Pancreas (tissue), 10 donors: ENCODE measurements around the gene NDUFA5. TPM values are rescaled to one million over a fixed set of nuclear protein-coding genes. Genes with fewer than 3 reads are reported as not detected.

Experiments
- ATAC-seq, 4 donors: fragments of 200-7000 bp; cut with Tn5 transposase; one replicate each; pipeline versions ENCODE4 v1.8.0 to v1.9.1; 2020; ENCODE audit warnings: mild to moderate bottlenecking in 4 of 4, moderate library complexity in 4 of 4
- DNase-seq, 6 donors: peaks; one replicate each; pipeline ENCODE4 v3.0.0-alpha.2; 2020
- FAIRE-seq: peaks from 2 replicates; lab custom pipeline; 2012; peaks lifted over from hg19 to GRCh38; lab: Jason Lieb, UNC
- H3K27ac ChIP-seq, 4 donors: fragments of 200-600 bp; sonication (generic); 1 replicate in 3 of 4; 2 replicates in 1 of 4; pipeline versions ENCODE4 v1.5.0 to v1.8.0; 2020
- H3K27me3 ChIP-seq, 4 donors: fragments of 200-600 bp; one replicate each; pipeline ENCODE4 v1.8.0; 2021
- H3K36me3 ChIP-seq, 3 donors: fragments of 200-600 bp; sonication (generic) in 1 of 3; one replicate each; pipeline versions ENCODE4 v1.5.0 to v1.8.0; 2020 to 2021
- H3K4me1 ChIP-seq, 3 donors: fragments of 200-600 bp; one replicate each; pipeline ENCODE4 v1.8.0; 2021
- H3K4me3 ChIP-seq, 4 donors: fragments of 200-600 bp; sonication (generic) in 2 of 4; one replicate each; pipeline versions ENCODE4 v1.5.0 to v1.8.0; 2020 to 2021
- H3K9me3 ChIP-seq, 4 donors: fragments of 200-600 bp; one replicate each; pipeline ENCODE4 v1.8.0; 2021
- WGBS, 2 donors: extraction: QIAGEN DNeasy Blood & Tissue Kit; methylation state at CpG; one replicate each; pipeline ENCODE4 v1.1.7; 2013; 5-methylcytosine and 5-hydroxymethylcytosine counted together
- intact Hi-C, 3 donors: fragments of 100-400 bp; cut with DNase I; formaldehyde crosslinking; loops; one replicate each; pipeline versions ENCODE4 v1.11.1 to v1.14.2; 2022
- polyA plus RNA-seq, 2 donors: library from polyadenylated mRNA; stranded (reverse); fragments of 200-250 nt; gene quantifications; one replicate each; pipeline ENCODE4 v1.2.3, GENCODE V29; 2013
- total RNA-seq, 6 donors: library from RNA; stranded (reverse); fragmentation: NEBNext Ultra II Directional in 4 of 6; extraction: Animal tissue kit (Norgen Biotek cat#: 25700) in 4 of 6; gene quantifications; one replicate each; pipeline versions ENCODE4 v1.2.1 to v1.2.4, GENCODE V29; 2021 to 2023
- TF ChIP-seq, protein P1 (sequence below), 4 donors: fragments of 200-600 bp; sonication (generic) in 3 of 4; IDR thresholded peaks; one replicate each; pipeline versions ENCODE4 v1.5.0 to v1.8.0; 2021; ENCODE audit warnings: antibody characterized with exemption in 4 of 4
- donor health status: healthy with polysubstance abuse.
- donor health status: DM: no; HTN: no; CAD: no; lungs with moderate emphysema.
- donor health status: DM: no; HTN: no; CAD: no.
- donor health status: control.
- donor health status: control.
- donor health status: Bipolar disorder and iron deficiency.
- donor health status: DM: yes; HTN: yes; CAD: no.
- donor health status: DM: no; HTN: no; CAD: no.
- donor health status: DM: no; HTN: no; CAD: no.
- donor health status: DM: yes; HTN: yes; CAD: no.

NDUFA5 gene
- total and polyA plus RNA-seq, 8 donors, result 19.4 to 83.5 (median 37.3) TPM

- H3K4me1 ChIP-seq, result peaks cover 0 to 1% (median under 1%) of the 10 kb centered on the region in 3 donors
- intact Hi-C loops, result no loop called here
- no peak for FAIRE-seq
- no peak for ATAC-seq
- no peaks in the 10 kb centered on the region for H3K36me3 ChIP-seq
- TF ChIP-seq, protein P1, sequence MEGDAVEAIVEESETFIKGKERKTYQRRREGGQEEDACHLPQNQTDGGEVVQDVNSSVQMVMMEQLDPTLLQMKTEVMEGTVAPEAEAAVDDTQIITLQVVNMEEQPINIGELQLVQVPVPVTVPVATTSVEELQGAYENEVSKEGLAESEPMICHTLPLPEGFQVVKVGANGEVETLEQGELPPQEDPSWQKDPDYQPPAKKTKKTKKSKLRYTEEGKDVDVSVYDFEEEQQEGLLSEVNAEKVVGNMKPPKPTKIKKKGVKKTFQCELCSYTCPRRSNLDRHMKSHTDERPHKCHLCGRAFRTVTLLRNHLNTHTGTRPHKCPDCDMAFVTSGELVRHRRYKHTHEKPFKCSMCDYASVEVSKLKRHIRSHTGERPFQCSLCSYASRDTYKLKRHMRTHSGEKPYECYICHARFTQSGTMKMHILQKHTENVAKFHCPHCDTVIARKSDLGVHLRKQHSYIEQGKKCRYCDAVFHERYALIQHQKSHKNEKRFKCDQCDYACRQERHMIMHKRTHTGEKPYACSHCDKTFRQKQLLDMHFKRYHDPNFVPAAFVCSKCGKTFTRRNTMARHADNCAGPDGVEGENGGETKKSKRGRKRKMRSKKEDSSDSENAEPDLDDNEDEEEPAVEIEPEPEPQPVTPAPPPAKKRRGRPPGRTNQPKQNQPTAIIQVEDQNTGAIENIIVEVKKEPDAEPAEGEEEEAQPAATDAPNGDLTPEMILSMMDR (IDR thresholded peaks at IDR 0.05), result no peak
- no peak for DNase-seq
- 91 to 97% methylated on average over 1 of the region's 1 CpG for WGBS, 2 donors
- no peak overlapping the region for H3K27ac ChIP-seq
- no peak overlapping the region for H3K4me3 ChIP-seq
- H3K9me3 ChIP-seq, result no peaks in the 10 kb centered on the region
- H3K27me3 ChIP-seq, result no peaks in the 10 kb centered on the region
Measured at GRCh38 chr7:123538897-123539296, 18.7 kb downstream of the NDUFA5 start.

DNA sequence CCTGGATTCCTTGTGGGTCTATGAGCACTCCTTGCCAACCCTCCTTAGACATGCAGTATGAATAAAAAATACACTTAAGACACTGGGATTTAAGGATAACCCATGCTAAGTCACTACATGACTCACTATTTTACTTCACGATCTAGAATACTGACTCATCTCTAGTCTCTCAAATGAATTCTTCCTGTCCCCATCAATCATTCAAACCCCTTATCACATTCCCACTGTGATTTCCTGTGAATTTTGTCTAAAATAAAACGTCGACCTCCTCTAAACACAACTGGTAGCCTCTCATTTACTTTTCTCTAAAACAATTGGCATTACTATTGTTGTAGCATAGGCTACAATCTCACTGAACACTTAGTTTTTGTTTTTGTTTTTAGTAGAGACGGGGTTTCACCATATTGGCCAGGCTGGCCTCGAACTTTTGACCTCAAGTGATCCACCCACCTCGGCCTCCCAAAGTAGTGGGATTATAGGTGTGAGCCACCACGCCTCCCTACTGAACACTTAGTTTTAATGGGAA, 19.4 kb downstream of the NDUFA5 start:
- Histone ChIP-seq H3K27ac (no peak overlapping the region), H3K36me3 (no peaks in the 10 kb centered on the region), H3K4me1 (peaks cover 0 to 6% (median 4%) of the 10 kb centered on the region in 3 donors), H3K9me3 (no peaks in the 10 kb centered on the region), H3K4me3 (no peak overlapping the region), H3K27me3 (no peaks in the 10 kb centered on the region)
- FAIRE-seq, result no peak
- ATAC-seq, result no peak
- WGBS, 2 donors, result 56 to 65% methylated on average over 7 of the region's 7 CpGs
- intact Hi-C loops, result no loop called here
- DNase-seq, result no peak
- TF ChIP-seq, protein P1 (IDR thresholded peaks at IDR 0.05), result no peak

DNA sequence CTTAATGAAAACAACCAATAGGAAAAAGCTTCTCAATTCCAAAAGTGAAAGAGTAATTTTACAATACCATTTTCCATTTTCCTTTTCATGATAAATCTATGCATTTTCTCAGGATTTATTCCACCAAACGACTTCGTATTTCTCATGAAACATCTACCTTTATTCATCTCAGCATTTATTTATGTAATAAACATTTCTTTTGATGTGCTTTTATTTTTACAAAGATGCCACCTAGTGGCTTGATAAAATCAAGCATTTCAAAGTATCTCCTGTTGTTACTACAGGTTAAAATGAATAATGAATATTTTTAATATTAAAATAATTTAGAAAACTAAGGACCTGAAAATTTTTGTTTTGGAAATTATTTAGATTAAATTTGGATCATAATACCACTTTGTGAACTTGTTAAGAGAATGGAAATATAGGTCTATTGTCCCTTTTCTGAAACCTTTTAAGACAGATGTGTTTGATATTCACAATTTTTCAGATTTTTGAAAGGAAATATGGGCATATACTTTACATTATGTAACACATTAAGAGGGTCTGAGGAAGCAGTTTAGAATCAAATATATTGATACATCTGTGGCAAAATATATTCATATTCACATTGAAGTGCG, 20.5 kb downstream of the NDUFA5 start:
- DNase-seq (no peak), FAIRE-seq (peak; percentile 96), ATAC-seq (no peak)
- no peaks in the 10 kb centered on the region for H3K27me3 ChIP-seq
- no peaks in the 10 kb centered on the region for H3K36me3 ChIP-seq
- TF ChIP-seq, protein P1 (IDR thresholded peaks at IDR 0.05), result peak in 3 of 4 donors; percentile 36 to 49 (median 43)
- H3K4me1 ChIP-seq, result peaks cover 0 to 8% (median 6%) of the 10 kb centered on the region in 3 donors
- H3K27ac ChIP-seq, result no peak overlapping the region
- 19 to 27% methylated on average over 3 of the region's 3 CpGs for WGBS, 2 donors
- intact Hi-C loops, result no loop called here
- no peak overlapping the region for H3K4me3 ChIP-seq
- no peaks in the 10 kb centered on the region for H3K9me3 ChIP-seq

GRCh38 chr7:123535517-123535916, 22.1 kb downstream of the NDUFA5 start:
- TF ChIP-seq, protein P1 (IDR thresholded peaks at IDR 0.05), result no peak
- ATAC-seq (no peak), DNase-seq (peak in 2 of 6 donors; percentile 21 to 25), FAIRE-seq (no peak)
- H3K9me3 ChIP-seq, result no peaks in the 10 kb centered on the region
- H3K4me1 ChIP-seq, result peaks cover 0 to 11% (median 6%) of the 10 kb centered on the region in 3 donors
- intact Hi-C loops, result no loop called here
- no peaks in the 10 kb centered on the region for H3K27me3 ChIP-seq
- H3K4me3 ChIP-seq, result peak overlapping the region in 3 of 4 donors; percentile 34 to 55 (median 51)
- H3K36me3 ChIP-seq, result no peaks in the 10 kb centered on the region
- WGBS, 2 donors, result 81 to 84% methylated on average over 12 of the region's 12 CpGs
- peak overlapping the region in 1 of 4 donors; percentile 74 for H3K27ac ChIP-seq
